Thyroid gland (tissue), 4 donors: ENCODE results near the gene SPATS2L.

ENCODE experiments used
- CTCF ChIP-seq, 6 experiments: fragments of 200-600 bp in 3 of 6; fragments of 450-650 bp in 3 of 6; sonication (generic) in 3 of 6; IDR thresholded peaks; one replicate each; pipeline ENCODE4 v1.5.1; 2016 to 2019; ENCODE audit warnings: antibody characterized with exemption in 6 of 6, mild to moderate bottlenecking in 2 of 6, inconsistent platforms in 1 of 6, moderate library complexity in 1 of 6
- POLR2A ChIP-seq, 2 donors: fragments of 450-650 bp; IDR thresholded peaks; one replicate each; pipeline ENCODE4 v1.6.1; 2017; ENCODE audit warnings: antibody characterized with exemption in 2 of 2, mild to moderate bottlenecking in 2 of 2, moderate library complexity in 1 of 2

GRCh38 chr2:200270732-200271131 lies 35.8 kb upstream of the SPATS2L start:
- TF ChIP-seq POLR2A (IDR thresholded peaks at IDR 0.05) (no peak), CTCF (IDR thresholded peaks at IDR 0.05) (no peak)
